ENCODE results near the gene INSR. TPM values are rescaled to one million over a fixed set of nuclear protein-coding genes. Genes with fewer than 3 reads are reported as not detected.

INSR gene
- total and polyA plus RNA-seq, 10 of the 15 experiments (the other 5 are each of a cell fraction or from before 2014, with no cell fraction given) = 4.2 to 34.9 (median 13.6) TPM

DNA sequence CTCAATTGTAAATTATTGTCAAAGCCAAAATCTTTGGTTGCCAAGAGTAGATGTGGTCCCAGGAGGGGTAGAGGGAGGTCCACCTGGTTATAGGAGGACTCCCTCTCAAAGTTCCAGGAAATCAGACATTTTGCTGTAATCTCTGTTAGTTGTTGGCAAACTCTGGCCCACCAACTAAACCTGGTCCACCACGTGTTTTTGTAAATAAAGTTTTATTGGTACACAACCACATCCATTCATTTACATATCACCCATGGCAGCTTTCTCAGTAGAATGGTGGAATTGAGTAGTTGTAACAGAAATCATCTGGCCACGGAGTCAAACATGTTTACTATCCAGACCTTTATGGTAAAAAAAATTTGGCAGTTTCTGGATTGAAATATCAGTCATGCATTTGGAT lies 154.1 kb downstream of the INSR start:
- Histone ChIP-seq H3K27me3 (replicated peaks in 1 of 2; ENCODE audit: control insufficient read depth in 2 of 2, insufficient read depth in 2 of 2, low read length in 1 of 2) (no peaks in the 10 kb centered on the region), H3K9ac (ENCODE audit: control insufficient read depth, insufficient read depth, low read length) (no peak overlapping the region), H3K4me3 (no peak overlapping the region), H3K79me2 (ENCODE audit: control insufficient read depth, insufficient read depth, low read length) (no peaks in the 10 kb centered on the region), H4K20me1 (ENCODE audit: control insufficient read depth, insufficient read depth) (no peaks in the 10 kb centered on the region), H2AFZ (ENCODE audit: control insufficient read depth, low read depth, low read length) (no peak overlapping the region), H3K9me3 (replicated peaks; ENCODE audit: control insufficient read depth, insufficient read depth, low read length) (peaks cover 5% of the 10 kb centered on the region; the same call in 2 of the 3 replicates), H3K4me1 (ENCODE audit: control insufficient read depth, insufficient read depth, low read length) (no peaks in the 10 kb centered on the region), H3K36me3 (ENCODE audit: control insufficient read depth in 2 of 2, insufficient read depth in 2 of 2, low read length in 1 of 2) (peaks cover 18 to 20% of the 10 kb centered on the region in 2 experiments), H3K4me2 (ENCODE audit: control insufficient read depth, insufficient read depth) (no peak overlapping the region), H3K27ac (ENCODE audit: control insufficient read depth, insufficient read depth) (no peak overlapping the region)
- intact Hi-C loops (cut with micrococcal nuclease; ENCODE audit: unreplicated experiment) = no loop called here
- ChIA-PET POLR2A (interaction anchor here (0.6 to 1.1 kb wide), 2 partner anchors 15 to 212 kb away, joined by 3 to 4 read pairs; no protein-coding TSS in a partner anchor), RAD21 (ENCODE audit: unreplicated experiment) (no interaction called here), CTCF (interaction anchor here (0.8 to 1.9 kb wide), 3 partner anchors 38 to 317 kb away, joined by 3 to 6 read pairs (median 3); no protein-coding TSS in a partner anchor), SMC1A (ENCODE audit: uncharacterized antibody, unreplicated experiment) (interaction anchor here (0.8 to 1.6 kb wide), 2 partner anchors 13 to 61 kb away, joined by 3 read pairs; no protein-coding TSS in a partner anchor)
- no peak for ATAC-seq
- TF ChIP-seq, protein P1, sequence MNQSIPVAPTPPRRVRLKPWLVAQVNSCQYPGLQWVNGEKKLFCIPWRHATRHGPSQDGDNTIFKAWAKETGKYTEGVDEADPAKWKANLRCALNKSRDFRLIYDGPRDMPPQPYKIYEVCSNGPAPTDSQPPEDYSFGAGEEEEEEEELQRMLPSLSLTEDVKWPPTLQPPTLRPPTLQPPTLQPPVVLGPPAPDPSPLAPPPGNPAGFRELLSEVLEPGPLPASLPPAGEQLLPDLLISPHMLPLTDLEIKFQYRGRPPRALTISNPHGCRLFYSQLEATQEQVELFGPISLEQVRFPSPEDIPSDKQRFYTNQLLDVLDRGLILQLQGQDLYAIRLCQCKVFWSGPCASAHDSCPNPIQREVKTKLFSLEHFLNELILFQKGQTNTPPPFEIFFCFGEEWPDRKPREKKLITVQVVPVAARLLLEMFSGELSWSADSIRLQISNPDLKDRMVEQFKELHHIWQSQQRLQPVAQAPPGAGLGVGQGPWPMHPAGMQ (IDR thresholded peaks at IDR 0.05; ENCODE audit: borderline replicate concordance) = no peak
- TF ChIP-seq GATAD2B (conservative IDR thresholded peaks at IDR 0.05; ENCODE audit: low read depth) (no peak), RFX5 (IDR thresholded peaks at IDR 0.05; ENCODE audit: low read depth, low read length) (no peak), SREBF1 (IDR thresholded peaks at IDR 0.05; ENCODE audit: low read length) (no peak), SRF (IDR thresholded peaks at IDR 0.05; ENCODE audit: low read depth in 2 of 2, low read length in 2 of 2) (no peak), ZZZ3 (IDR thresholded peaks at IDR 0.05; ENCODE audit: control insufficient read depth, insufficient read length, low read depth) (no peak), ZBTB40 (IDR thresholded peaks at IDR 0.05; ENCODE audit: borderline replicate concordance) (peak; percentile 80), NFYA (IDR thresholded peaks at IDR 0.05; ENCODE audit: borderline replicate concordance, low read depth, low read length) (no peak)
- TF ChIP-seq, protein P2, sequence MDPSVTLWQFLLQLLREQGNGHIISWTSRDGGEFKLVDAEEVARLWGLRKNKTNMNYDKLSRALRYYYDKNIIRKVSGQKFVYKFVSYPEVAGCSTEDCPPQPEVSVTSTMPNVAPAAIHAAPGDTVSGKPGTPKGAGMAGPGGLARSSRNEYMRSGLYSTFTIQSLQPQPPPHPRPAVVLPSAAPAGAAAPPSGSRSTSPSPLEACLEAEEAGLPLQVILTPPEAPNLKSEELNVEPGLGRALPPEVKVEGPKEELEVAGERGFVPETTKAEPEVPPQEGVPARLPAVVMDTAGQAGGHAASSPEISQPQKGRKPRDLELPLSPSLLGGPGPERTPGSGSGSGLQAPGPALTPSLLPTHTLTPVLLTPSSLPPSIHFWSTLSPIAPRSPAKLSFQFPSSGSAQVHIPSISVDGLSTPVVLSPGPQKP (IDR thresholded peaks at IDR 0.05; ENCODE audit: low read depth, low read length) = no peak
- no TSS peak for BruUV-seq (replicated peaks)
- in situ Hi-C loops (cut with MboI) = no loop called here
- FAIRE-seq = no peak
- 72% methylated on average over 2 of the region's 2 CpGs for WGBS (ENCODE audit: insufficient coverage, insufficient replicate concordance, low lambda C conversion rate, missing lambda C conversion rate)
- no peak for DNase-seq (ENCODE audit: low read depth, low spot score)

Data from GM12878 (cell line).